Stimulated activated CD4-positive, alpha-beta T cell treated with anti-CD3 and anti-CD28 coated beads, Interleukin-4, amount 100 ng/mL, for 1 hour (primary cell): Measurements from ENCODE around the gene ZBTB7A.
A peak's percentile ranks its signal among the peaks of the same experiment; 100 is the strongest.

ENCODE experiments used
- DNase-seq: peaks from one replicate; pipeline ENCODE4 v3.0.0-alpha.2; 2020

ZBTB7A gene

GRCh38 chr19:4066682-4067395 is at the start of gene ZBTB7A:
ZBTB7A (minus strand) TSS chr19:4066899; CDS start chr19:4055232, 11,667 bp downstream.
- peak; percentile 72 for DNase-seq

- no peak for DNase-seq
Observed at GRCh38 chr19:4115818-4116385, 49.2 kb upstream of the ZBTB7A start.

- peak; percentile 45 for DNase-seq
Observed at GRCh38 chr19:4115050-4115817, 48.5 kb upstream of the ZBTB7A start.

GRCh38 chr19:4114181-4114580 is 47.5 kb upstream of the ZBTB7A start:
- no peak for DNase-seq

- no peak for DNase-seq
Observed at GRCh38 chr19:4113398-4114088, 46.8 kb upstream of the ZBTB7A start.

- no peak for DNase-seq
Observed at GRCh38 chr19:4112367-4112766, 45.7 kb upstream of the ZBTB7A start.

GRCh38 chr19:4109626-4109945 is 42.9 kb upstream of the ZBTB7A start:
- no peak for DNase-seq

GRCh38 chr19:4108767-4109625 is 42.3 kb upstream of the ZBTB7A start:
- peak; percentile 47 for DNase-seq

GRCh38 chr19:4103080-4103433 is 36.4 kb upstream of the ZBTB7A start:
- no peak for DNase-seq

- DNase-seq = no peak
Observed at GRCh38 chr19:4102339-4103079, 35.8 kb upstream of the ZBTB7A start.

GRCh38 chr19:4101496-4101770 is 34.7 kb upstream of the ZBTB7A start:
- DNase-seq = no peak

- DNase-seq = no peak
Observed at GRCh38 chr19:4100647-4101495, 34.2 kb upstream of the ZBTB7A start.

GRCh38 chr19:4099041-4099764 is 32.5 kb upstream of the ZBTB7A start:
- no peak for DNase-seq

- no peak for DNase-seq
Observed at GRCh38 chr19:4098493-4098892, 31.8 kb upstream of the ZBTB7A start.

- no peak for DNase-seq
Observed at GRCh38 chr19:4097501-4097900, 30.8 kb upstream of the ZBTB7A start.

GRCh38 chr19:4096049-4096892 is 29.6 kb upstream of the ZBTB7A start:
- no peak for DNase-seq

GRCh38 chr19:4095488-4095844 is 28.8 kb upstream of the ZBTB7A start:
- no peak for DNase-seq

GRCh38 chr19:4094761-4095487 is 28.2 kb upstream of the ZBTB7A start:
- no peak for DNase-seq

- DNase-seq = no peak
Observed at GRCh38 chr19:4094291-4094690, 27.6 kb upstream of the ZBTB7A start.
